ENCODE results near the gene LILRA1.

DNA sequence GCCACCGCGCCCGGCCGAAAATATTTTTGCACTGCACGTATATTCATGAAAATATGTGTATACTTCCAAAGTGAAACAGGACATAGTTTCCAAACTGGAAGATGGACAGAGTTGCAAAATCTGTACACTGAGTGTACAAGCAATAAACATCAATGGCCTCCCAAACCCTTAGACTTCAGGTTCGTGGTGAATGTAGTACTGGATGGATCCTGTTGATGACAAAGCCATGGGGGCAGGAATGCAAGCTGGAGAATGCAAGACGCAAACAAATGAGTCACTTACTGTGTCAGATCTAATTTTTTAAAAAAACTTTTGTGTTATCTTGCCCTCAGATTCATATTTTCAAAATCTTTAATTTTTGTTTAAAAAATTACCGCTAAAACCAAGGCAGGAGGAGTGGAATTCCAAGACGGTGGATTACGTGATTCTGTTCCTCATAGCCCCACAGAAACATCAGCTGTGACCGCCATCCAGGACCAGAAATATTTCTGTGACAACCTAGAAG, 32.5 kb upstream of the LILRA1 start:
- TF ChIP-seq POLR2A (IDR thresholded peaks at IDR 0.05) = no peak
- TF ChIP-seq, protein P1, sequence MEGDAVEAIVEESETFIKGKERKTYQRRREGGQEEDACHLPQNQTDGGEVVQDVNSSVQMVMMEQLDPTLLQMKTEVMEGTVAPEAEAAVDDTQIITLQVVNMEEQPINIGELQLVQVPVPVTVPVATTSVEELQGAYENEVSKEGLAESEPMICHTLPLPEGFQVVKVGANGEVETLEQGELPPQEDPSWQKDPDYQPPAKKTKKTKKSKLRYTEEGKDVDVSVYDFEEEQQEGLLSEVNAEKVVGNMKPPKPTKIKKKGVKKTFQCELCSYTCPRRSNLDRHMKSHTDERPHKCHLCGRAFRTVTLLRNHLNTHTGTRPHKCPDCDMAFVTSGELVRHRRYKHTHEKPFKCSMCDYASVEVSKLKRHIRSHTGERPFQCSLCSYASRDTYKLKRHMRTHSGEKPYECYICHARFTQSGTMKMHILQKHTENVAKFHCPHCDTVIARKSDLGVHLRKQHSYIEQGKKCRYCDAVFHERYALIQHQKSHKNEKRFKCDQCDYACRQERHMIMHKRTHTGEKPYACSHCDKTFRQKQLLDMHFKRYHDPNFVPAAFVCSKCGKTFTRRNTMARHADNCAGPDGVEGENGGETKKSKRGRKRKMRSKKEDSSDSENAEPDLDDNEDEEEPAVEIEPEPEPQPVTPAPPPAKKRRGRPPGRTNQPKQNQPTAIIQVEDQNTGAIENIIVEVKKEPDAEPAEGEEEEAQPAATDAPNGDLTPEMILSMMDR (IDR thresholded peaks at IDR 0.05) = no peak
